Fibroblast of villous mesenchyme (primary cell): ENCODE measurements around the gene HCRTR1. TPM values are rescaled to one million over a fixed set of nuclear protein-coding genes. Genes with fewer than 3 reads are reported as not detected.

ENCODE experiments used
- DNase-seq: peaks from one replicate; pipeline ENCODE4 v3.0.0-alpha.2; 2010; ENCODE audit warnings: low read depth
- H3K4me3 ChIP-seq: 2 replicates; pipeline ENCODE4 v1.5.1; 2011; ENCODE audit warnings: low read depth, mild to moderate bottlenecking, low read length
- total RNA-seq: library from RNA; depleted of rRNA; stranded (reverse); fragments of >200 nt; gene quantifications from 2 replicates; pipeline ENCODE4 v1.2.3, GENCODE V29; 2012
- TF ChIP-seq, protein P1 (sequence below): IDR thresholded peaks from 2 replicates; pipeline ENCODE4 v1.5.1; 2012; ENCODE audit warnings: low read depth, mild to moderate bottlenecking, low read length; ENCODE audit not compliant: insufficient read depth

The HCRTR1 gene
- total RNA-seq, 1 donor = under 0.01 TPM

DNA sequence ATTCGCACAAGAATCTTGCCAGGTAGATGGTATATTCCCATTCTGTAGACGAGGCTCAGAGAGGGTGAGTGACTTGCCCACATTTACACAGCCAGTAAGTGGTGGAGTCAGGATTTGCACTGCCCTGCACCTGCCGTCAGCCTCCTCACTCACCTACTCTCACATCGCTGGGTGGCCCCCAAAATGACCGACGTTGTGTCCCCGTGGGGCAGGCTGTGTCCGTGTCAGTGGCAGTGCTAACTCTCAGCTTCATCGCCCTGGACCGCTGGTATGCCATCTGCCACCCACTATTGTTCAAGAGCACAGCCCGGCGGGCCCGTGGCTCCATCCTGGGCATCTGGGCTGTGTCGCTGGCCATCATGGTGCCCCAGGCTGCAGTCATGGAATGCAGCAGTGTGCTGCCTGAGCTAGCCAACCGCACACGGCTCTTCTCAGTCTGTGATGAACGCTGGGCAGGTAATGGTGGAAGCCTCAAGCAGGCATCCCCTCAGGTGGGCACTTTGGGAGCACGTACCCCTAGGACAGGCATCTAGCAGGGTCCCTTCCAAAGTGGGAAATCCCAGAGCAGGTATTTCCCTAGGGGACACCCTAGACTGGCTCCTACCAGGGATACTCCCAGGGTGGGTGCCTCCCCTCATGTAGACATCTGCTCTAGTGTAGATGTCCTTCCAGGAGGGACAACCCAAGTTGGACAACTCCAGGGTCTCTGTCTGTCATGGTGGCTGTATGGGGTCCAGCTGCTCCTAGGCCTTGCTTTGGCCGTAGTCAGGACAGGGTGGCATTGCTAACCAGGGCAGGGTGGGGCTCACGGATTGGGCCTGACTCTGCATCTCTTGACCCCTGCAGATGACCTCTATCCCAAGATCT is 3.4 kb downstream of the HCRTR1 start:
- no peak for DNase-seq
- TF ChIP-seq, protein P1, sequence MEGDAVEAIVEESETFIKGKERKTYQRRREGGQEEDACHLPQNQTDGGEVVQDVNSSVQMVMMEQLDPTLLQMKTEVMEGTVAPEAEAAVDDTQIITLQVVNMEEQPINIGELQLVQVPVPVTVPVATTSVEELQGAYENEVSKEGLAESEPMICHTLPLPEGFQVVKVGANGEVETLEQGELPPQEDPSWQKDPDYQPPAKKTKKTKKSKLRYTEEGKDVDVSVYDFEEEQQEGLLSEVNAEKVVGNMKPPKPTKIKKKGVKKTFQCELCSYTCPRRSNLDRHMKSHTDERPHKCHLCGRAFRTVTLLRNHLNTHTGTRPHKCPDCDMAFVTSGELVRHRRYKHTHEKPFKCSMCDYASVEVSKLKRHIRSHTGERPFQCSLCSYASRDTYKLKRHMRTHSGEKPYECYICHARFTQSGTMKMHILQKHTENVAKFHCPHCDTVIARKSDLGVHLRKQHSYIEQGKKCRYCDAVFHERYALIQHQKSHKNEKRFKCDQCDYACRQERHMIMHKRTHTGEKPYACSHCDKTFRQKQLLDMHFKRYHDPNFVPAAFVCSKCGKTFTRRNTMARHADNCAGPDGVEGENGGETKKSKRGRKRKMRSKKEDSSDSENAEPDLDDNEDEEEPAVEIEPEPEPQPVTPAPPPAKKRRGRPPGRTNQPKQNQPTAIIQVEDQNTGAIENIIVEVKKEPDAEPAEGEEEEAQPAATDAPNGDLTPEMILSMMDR = no peak
- no peak overlapping the region for H3K4me3 ChIP-seq

DNA sequence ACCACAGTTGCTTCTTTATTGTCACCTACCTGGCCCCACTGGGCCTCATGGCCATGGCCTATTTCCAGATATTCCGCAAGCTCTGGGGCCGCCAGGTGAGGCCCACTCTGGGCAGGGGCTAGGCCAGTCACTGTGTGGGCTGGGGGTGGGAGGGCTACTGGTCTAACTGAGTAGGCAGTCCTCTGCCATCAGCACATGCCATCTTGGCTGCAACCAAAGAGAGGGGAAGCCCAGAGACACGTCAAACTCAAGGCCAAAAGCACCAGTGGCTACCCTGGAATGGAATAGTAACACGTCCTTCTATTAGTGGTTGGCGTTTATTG is 4.0 kb downstream of the HCRTR1 start:
- no peak for DNase-seq
- H3K4me3 ChIP-seq = no peak overlapping the region
- TF ChIP-seq, protein P1 = no peak

DNA sequence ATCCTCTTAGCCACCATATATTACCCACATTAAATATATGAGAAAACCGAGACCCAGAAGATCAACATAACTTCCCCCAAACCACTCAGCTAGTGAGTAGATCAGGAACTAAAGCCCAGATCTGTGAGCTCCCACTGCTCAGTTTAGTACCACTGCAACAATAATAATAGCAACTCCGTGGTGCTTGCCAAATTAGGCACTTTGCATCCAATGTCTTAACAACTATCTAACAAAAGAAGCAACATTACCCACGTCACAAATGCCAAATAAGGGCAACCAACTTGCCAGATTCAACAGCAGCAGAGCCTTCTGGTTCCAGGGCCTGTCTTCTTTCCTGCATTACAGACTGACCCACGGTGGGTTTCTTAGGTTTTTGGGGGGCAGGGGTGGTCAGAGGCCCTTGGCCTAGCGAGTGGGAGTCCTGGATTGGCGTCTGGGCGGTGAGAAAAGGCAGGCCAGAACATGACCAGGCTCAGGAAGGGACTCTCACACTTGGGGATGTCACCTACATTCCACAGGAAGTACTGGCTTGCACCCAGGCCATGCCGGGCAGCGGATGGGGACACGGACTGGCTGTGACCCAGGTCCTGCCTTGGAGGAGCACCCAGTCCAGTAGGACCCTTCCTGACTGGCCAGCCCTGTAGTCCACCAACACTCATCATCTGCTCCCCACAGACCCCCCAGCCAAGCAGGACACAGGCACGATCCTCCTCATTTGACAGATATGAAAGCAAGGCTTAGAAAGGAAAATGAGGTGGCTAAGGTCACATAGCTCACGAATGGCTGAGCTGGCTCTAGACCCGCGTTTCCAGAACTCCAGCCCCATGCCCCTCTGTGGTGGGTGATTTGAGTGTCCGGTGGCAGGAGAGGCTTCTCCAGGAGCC is 4.6 kb downstream of the HCRTR1 start:
- no peak for DNase-seq
- TF ChIP-seq, protein P1 = no peak
- no peak overlapping the region for H3K4me3 ChIP-seq

DNA sequence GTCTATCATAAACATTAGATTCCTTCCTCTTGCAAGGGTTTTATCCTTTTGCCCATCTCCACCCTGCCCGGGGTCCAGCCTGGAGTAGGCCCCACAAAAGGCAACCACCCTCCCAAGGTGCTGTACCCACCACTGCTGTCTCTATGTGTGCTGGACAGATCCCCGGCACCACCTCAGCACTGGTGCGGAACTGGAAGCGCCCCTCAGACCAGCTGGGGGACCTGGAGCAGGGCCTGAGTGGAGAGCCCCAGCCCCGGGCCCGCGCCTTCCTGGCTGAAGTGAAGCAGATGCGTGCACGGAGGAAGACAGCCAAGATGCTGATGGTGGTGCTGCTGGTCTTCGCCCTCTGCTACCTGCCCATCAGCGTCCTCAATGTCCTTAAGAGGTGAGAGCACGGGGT is 5.9 kb downstream of the HCRTR1 start:
- no peak for DNase-seq
- no peak overlapping the region for H3K4me3 ChIP-seq
- TF ChIP-seq, protein P1 = no peak

DNA sequence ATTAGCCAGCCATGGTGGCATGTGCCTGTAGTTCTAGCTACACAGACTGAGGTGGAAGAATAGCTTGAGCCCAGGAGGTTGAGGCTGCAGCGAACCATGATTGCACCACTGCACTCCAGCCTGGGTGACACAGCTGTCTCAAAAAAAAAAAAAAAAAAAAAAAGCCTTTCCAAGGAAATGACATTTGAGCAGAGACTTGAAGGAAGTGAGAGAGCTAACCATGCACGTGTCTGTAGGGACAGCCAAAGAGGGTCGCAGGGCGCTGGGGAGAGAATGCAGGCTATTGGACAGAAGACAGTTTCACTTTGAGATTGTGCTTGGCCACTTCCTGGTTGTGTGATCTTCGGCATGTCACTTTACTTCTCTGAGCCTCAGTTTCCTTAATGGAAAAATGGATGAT is 6.8 kb downstream of the HCRTR1 start:
- TF ChIP-seq, protein P1 = no peak
- DNase-seq = no peak
- H3K4me3 ChIP-seq = no peak overlapping the region

DNA sequence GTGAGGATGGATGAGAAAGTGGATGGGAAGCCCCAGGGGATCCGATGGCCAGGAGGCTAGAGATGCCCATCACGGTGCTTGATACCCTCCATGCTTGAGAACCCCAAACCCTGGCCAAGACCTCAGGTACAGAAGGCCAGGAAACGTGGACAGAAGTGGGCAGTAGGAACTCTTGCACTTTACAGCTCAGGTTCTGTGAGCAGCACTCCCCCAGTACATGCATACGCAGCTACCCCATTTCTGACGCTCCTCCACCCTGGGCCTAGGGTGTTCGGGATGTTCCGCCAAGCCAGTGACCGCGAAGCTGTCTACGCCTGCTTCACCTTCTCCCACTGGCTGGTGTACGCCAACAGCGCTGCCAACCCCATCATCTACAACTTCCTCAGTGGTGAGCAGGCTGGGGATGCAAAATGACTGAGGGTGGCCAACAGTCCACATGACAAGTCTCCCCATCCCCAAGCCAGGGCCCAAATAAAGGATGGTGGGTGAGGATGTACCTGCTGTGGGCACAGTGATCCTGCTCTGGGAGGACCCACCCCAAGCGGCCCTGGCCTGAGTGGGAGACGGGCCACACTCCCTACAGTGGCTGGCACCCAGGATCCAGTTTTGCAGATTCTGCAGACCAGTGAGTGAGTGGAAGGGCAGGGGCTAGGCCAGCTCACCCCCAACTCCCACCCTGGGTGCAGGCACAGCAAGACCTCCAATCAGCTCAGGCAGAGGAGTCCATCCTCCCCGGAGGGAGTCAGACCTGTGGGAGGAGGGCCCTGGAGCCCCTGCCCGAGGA is 7.4 kb downstream of the HCRTR1 start:
- TF ChIP-seq, protein P1 = no peak
- H3K4me3 ChIP-seq = no peak overlapping the region
- DNase-seq = no peak
